GM19455 (cell line): ENCODE data around the gene ORAI3.

Source experiments
- ATAC-seq: cut with Tn5 transposase; IDR thresholded peaks from one replicate; pipeline ENCODE4 v1.9.1; 2021; ENCODE audit not compliant: unreplicated experiment

Gene ORAI3

DNA sequence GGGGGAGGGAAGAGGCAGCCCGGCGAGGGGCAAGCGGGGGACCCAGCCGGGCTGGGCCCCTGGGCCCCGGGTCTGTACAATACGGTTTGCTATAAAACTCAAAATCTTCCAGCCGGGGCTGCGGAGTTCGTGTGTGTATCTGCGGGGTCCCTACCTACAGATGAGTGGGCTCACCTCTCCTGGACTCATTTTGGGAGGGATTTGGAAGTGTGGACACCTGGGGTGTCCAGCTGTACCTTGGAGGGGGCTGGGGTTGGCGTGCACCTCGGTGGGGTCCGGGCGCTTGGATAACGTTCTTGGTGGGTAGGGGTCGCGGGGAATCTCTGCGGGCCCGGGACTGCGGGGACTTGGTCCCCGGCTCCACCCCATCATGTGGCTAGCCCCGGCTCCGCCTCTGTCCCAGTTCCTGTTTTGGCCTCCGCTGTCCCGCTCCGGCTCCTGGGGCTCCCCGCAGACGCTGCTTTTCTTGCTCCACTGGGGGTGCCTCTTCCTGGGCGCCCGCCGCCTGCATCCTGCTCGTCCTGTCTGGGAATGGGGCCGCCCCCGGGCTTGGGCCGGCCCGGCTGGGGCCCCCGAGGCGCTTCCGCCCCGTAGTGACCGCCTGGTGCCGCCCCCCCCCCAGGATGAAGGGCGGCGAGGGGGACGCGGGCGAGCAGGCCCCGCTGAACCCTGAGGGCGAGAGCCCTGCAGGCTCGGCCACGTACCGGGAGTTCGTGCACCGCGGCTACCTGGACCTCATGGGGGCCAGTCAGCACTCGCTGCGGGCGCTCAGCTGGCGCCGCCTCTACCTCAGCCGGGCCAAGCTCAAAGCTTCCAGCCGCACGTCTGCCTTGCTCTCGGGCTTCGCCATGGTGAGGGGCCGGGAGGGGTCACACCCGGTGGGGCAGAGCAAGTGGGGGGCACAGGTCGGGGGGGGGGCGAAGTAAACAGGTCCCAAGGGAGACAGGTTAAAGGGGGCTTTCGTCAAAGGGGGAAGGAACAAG, at the start of gene ORAI3:
Gene ORAI3, plus strand, starts transcription at position 402 of the 983 bp plus-strand sequence. Its CDS starts 222 bp downstream, at position 624.
- ATAC-seq: peak; percentile 68

DNA sequence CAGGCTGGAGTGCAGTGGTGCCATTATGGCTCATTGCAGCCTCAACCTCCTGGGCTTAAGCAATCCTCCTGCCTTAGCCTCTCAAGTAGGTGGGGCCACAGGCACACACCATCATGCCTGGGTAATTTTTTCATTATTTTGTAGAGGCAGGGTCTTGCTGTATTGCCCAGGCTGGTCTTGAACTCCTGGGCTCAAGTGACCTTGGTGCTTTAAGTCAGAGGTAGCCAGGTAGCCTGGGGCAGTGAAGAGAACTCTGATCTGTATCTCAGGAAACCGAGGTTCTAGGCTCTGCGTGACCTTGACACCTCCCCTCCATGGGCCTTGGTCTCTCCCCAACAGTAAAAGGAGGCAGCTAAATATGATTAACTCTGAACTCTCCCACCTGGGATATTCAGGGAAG, 49.1 kb upstream of the ORAI3 start:
- no peak for ATAC-seq

DNA sequence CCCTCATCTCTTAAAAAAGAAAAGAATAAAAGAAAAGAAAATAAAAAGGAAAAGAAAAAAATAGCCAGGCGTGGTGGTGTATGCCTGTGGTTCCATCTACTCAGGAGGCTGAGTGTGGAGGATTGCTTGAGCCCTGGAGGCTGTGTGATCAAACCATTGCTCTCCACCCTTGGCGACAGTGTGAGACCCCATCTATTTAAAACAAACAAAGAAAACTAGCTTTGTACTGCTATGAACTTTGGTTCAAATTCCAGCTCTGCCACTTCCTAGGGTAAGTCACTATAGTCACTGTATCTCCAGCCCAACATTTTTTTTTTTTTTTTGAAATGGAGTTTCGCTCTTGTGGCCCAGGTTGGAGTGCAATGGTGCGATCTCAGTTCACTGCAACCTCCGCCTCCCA, 48.3 kb upstream of the ORAI3 start:
- no peak for ATAC-seq

DNA sequence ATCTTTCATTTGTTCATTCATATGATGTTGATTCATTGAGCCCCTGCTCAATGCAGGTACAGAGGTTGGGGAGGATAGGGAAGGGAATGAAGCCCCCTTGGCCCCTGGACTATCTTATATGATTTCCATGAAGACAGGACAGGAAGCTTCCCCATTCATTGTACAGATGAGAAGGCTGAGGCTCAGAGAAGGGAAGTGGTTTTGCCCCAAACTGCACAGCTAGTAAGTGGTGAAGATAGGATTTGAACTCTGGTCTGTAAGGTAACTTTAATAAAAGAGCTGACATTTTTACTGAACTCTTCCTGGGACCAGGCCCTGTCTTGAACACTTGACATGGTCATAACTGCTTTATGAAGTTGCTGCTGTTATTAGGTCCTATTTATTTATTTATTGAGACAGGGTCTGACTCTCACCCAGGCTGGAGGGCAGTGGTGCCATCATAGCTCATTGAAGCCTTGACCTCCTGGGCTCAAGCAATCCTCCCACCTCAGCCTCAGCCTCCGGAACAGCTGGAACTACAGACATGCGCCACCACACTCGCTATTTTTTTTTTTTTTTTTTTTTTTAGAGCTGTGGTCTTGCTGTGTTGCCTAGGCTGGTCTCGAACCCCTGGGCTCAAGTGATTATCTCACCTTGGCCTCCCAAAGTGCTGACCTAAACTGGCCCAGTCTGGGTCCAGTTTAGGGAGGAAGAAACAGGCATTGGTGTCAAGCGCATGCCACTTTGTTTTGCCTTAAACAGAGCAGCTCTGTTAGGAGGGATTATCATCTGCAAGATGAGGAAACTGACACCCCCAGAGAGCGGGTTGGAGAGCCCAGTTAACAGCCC, 47.5 kb upstream of the ORAI3 start:
- ATAC-seq: no peak

DNA sequence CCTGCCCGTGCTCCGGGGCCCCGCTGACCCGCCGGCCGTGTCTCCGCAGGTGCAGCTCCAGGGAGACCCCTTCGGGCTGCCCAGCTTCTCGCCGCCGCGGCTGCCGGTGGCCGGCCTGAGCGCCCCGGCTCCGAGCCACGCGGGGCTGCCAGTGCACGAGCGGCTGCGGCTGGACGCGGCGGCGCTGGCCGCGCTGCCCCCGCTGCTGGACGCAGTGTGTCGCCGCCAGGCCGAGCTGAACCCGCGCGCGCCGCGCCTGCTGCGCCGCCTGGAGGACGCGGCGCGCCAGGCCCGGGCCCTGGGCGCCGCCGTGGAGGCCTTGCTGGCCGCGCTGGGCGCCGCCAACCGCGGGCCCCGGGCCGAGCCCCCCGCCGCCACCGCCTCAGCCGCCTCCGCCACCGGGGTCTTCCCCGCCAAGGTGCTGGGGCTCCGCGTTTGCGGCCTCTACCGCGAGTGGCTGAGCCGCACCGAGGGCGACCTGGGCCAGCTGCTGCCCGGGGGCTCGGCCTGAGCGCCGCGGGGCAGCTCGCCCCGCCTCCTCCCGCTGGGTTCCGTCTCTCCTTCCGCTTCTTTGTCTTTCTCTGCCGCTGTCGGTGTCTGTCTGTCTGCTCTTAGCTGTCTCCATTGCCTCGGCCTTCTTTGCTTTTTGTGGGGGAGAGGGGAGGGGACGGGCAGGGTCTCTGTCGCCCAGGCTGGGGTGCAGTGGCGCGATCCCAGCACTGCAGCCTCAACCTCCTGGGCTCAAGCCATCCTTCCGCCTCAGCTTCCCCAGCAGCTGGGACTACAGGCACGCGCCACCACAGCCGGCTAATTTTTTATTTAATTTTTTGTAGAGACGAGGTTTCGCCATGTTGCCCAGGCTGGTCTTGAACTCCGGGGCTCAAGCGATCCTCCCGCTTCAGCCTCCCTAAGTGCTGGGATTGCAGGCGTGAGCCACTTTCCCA, 46.6 kb upstream of the ORAI3 start:
- no peak for ATAC-seq

DNA sequence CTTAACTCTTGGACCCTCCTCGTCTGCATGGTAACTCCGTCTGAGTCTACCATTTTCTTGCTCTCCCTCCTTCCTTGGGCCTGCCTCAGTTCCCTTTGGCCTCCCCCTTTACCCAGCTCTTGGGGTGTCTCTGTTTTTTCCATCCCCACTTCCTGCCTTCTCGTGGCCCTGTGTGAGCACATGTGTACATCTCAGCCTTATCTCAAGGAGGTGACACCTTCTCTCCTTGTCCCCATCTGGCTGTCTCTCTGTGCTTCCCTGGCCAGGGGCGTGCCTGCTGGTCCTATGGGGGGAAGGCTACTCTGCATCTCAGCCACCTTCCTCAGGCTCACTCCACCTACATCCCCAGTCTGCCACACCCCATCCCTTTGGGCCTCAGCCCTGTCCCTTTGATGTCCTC, 45.9 kb upstream of the ORAI3 start:
- no peak for ATAC-seq

DNA sequence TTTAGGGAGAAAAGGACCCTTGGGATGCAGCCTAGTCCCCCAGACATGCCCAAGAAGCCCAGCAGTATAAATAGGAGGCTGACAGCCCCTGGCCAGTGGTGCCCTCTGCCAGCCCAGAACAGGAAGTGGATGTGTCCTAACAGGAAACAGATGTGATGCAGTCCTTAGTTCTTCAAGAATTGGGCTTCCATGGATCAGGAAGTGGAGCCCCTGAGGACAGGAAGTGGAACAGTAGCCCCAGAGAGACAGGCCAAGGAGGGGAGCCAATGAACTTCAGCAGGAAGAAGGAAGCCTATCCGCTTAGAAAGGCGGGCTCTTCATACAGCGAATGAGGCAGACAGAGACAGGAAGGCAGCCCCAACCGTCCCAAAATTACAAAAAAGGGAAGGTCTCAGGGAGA, 45.3 kb upstream of the ORAI3 start:
- no peak for ATAC-seq

DNA sequence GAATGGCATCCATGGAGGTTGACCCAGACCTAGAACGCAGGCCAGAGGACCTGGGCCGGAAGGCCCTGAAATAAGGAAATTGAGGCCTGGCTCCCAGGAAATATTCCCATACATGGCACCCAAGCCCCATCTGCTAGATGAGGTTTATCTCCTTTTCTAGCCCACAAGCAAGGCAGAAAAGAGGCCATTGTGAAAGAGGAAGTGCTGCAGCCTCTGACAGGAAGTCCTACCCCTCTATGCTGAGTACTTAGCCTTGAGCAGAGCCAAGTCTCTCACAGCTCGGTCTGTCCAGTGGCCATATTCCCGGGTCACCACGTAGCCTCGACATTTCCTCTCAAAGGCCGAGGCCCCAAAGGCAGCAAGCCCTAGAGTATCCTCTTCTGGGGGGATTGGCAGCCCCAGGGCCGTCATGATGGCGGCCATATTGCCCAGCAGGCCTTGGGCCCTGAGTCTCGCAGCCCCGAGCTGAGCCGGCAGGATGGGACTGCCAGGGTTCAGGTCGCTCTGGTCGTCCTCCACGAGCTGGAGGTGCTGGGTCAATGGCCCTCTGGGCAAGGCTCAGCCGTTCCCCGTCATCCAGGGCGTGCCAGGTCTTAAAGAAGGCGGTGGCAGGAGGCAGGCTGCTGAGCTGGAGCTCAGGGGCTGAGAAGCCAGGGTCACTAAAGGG, 44.6 kb upstream of the ORAI3 start:
- ATAC-seq: no peak

DNA sequence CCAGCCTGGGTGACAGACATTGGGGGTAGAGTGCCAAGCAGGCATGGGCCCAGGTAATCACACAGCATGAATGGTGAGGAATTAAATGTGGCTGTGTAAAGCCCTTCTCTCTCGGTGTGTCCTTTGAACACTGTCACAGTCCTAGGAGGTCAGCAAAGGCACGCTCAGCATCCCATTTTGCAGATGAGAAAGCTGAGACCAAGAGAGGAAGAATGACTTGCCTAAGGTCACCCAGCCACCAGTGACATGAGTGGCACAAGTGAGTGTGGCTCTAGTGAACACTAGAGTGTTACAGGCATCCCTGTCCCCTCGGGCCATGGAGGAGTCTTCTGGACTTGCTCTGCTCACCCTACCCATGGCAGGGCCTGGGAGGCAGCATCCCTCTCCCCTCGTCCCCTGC, 41.8 kb upstream of the ORAI3 start:
- no peak for ATAC-seq

DNA sequence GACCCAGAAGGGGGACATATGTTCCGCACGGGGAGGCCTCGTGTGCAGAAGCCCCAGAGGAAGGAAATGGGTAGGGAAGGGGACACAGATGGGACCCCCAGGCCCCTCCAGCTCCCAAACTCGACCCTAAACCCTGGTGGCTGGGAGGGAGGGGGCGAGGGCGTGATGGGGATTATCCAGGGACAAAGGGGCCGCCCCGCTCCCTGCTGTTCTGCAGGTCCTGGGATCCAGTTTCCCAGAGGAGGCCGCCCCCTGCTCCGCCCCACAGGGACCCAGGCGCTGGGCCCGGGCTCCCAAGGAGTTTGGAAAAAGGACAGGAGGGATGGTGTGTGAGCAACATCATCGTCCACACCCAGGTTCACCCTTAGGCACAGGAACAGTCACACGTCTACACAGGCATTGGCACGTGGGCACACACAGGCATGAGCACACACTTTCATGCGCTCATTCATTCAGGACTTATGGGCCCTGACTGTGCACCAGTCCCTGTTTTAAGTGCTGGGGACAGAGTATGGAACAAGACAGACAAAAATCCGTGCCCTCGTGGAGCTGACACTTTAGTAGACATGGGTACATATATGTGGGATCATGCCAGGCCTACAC, 38.3 kb upstream of the ORAI3 start:
- no peak for ATAC-seq

DNA sequence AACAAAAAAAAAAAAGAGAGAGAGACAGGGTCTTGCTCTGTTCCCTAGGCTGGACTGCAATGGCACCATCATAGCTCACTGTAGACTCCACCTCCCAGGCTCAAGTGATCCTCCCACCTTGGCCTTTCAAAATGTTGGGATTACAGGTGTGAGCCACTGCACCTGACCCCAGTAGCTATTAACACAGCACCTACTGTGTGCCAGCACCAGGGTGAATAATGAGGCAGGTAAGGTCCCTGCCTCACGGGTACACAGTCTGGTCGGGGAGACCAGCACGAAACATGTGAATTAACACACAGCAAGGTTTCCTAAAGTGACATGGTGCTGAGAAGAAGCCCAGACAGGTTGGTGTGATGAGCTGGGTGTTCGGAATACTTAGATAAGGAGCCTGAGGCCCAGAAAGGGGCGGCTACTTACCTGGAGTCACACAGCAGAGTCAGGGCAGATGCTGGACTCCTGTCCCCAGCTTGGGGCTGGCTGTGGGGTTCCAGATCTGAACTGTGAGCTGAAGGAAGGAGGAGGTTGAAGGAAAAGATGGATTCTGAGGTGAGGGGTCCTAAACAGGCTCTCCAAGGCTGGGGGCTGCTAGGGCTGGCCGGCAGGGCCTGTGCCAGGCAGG, 36.0 kb upstream of the ORAI3 start:
- no peak for ATAC-seq

DNA sequence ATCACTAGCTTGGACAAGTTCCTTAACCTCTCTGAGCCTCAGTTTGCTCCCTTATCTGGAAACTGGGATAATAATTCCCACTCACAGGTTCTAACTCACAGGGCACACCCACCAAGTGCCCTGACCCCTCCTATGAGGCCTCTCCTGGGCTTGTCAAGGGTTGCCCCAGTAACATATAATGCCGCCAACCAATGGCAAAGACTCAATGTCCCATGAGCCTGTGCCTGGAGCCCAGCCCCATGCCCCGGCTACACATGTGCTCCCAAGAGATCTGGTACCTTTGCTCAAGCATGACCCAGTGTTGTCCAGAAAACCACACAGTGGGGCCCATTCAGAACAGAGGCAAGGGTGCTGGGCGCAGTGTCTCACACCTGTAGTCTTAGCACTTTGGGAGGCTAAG, 34.0 kb upstream of the ORAI3 start:
- ATAC-seq: no peak

DNA sequence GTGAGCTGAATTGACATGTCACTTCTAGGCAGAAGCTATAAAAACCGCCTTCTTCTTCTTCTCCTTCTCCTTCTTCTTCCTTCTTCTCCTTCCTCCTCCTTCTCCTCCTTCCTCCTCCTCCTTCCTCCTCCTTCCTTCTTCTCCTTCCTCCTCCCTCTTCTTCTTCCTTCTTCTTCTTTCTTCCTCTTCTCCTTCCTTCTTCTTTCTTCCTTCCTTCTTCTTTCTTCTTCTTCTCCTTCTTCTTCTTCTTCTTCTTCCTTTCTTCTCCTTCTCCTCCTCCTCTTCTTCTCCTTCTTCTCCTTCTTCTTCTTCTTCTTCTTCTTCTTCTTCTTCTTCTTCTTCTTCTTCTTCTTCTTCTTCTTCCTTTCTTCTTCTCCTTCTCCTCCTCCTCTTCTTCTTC, 30.3 kb upstream of the ORAI3 start:
- no peak for ATAC-seq

DNA sequence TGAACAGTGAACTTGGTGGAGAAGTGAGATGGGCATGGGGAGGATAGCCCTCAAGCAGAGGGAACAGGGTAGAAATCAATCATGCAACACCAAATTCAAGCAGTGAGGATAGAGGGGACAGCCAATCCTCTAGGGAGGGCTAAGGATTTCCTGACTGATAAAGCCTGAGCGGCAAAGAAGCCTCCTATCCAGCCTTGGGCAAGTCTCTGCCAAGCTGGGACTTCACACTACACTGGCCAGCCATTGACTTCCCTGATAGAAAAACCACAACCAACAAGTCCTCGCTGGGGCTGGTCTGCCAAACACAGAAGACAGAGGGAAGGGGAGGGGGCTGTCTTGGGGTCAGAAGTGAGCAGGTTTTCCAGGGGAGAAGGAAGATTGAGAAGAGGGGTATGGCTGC, 28.0 kb upstream of the ORAI3 start:
- no peak for ATAC-seq

DNA sequence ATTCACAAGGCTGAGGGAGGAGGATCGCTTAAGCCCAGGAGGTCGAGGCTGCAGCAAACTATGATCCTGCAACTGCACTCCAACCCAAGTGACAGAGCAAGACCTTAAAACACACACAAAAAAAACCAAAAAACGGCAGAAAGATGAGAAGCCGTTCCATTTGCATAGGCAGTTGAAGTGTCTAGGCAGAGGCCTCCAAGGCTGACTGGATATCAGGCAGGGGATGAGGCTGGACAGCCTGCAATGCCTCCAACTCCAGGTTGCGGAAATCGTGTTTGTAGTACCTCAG, 27.5 kb upstream of the ORAI3 start:
- ATAC-seq: no peak

DNA sequence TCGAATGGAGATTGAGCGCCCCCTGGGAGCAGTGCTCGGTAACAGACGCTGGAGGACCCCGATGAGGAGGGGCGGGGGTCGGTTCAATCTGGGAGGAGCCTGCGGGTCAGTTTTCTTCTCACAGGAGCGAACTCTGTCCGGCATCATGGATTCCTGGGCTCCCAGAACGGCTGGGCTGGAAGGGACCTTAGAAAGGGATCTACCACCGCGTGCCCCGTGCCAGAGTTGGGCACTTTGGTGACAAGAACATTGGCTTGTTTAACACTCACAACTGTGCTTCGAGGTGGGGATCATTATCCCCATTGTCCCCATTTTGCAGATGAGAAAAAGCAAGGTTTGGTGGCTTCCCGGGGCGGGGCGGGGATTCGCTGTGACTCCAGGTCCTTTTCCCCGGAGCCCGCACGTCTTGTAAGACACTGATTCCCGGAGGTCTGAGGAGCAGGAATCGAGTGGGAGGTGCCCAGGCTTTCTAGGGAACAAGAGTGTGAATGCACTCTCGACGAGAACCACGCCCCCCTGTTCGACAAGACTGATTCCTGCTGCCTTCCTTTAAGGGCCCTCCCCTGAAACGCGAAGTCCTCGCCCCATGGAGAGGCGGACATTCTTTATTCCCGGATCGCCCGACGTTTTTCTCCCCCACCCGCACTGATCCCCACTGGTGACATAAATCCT, 27.0 kb upstream of the ORAI3 start:
- ATAC-seq: no peak

DNA sequence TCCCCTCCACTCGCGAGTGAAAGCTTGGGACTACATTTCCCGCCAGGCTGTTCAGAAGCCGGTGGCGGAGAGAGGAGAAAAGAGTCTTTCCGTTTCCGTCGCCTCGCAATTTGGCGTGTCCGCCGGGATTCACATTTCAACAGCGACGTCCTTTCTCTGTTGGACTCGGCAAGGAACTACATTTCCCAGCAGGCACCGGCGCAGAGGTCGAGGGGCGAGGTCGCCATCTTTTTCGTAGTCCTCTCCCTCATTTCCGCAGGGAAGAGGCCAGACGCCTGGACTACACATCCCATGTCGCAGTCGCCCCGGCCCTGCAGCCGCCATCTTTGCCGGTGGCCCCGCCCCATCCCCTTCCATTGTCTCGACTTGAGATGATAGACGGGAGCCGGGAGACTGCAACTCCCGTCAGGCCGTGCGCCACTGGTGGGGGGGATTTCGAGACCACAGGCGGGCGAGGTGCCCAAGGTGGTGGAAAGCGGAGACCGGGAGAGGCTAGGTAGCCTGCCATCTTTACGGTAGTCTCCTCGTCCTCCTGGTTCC, 26.4 kb upstream of the ORAI3 start:
- ATAC-seq: peak; percentile 71

DNA sequence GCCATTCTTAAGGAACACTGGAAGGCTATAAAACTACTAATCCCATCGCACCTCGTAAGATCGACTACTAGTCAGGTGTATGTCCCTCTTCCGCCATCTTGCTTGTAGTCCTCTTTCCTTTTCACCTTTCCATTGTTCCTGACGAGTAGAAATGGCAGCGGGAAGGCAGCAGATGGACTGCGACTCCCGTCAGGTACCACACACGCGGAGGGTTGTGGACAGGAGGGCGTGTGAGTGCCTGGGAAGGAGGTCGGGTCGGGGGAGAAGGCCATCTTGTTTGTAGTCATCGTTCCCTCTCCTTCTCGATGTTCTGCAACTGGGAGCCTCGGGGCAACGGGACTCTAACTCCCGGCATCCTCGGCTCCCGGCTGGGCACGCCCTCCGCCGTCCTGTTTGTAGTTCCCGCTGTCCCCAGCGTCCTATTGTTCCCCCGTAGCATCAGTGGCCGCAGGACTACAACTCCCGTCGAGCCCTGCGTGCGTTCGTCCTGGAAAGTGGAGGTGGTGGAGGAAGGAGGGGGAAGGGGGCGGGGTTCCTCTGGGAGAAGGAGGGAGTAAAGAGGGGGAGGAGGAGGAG, 25.8 kb upstream of the ORAI3 start:
- peak; percentile 60 for ATAC-seq
